Osteocyte (in vitro differentiated cells): Measurements from ENCODE around the gene ARHGEF37. TPM values are rescaled to one million over a fixed set of nuclear protein-coding genes. Genes with fewer than 3 reads are reported as not detected.

Experiments used
- DNase-seq: peaks from one replicate; pipeline ENCODE4 v3.0.0; 2021; ENCODE audit warnings: mixed read lengths; ENCODE audit not compliant: unreplicated experiment; ENCODE audit errors: extremely low spot score
- H3K27ac Mint-ChIP-seq: one replicate; pipeline ENCODE4 v1.8.0; 2021; ENCODE audit warnings: mild to moderate bottlenecking, mixed read lengths; ENCODE audit not compliant: unreplicated experiment
- H3K27me3 Mint-ChIP-seq: one replicate; pipeline ENCODE4 v1.8.0; 2021; ENCODE audit warnings: mixed read lengths; ENCODE audit not compliant: unreplicated experiment
- H3K36me3 Mint-ChIP-seq: one replicate; pipeline ENCODE4 v1.8.0; 2021; ENCODE audit warnings: mixed read lengths; ENCODE audit not compliant: unreplicated experiment
- H3K4me1 Mint-ChIP-seq: one replicate; pipeline ENCODE4 v1.8.0; 2021; ENCODE audit warnings: mixed read lengths; ENCODE audit not compliant: unreplicated experiment
- H3K4me3 Mint-ChIP-seq: one replicate; pipeline ENCODE4 v1.8.0; 2021; ENCODE audit warnings: mild to moderate bottlenecking, moderate library complexity, mixed read lengths; ENCODE audit not compliant: unreplicated experiment
- H3K9me3 Mint-ChIP-seq: one replicate; pipeline ENCODE4 v1.8.0; 2021; ENCODE audit warnings: mixed read lengths; ENCODE audit not compliant: unreplicated experiment
- CTCF ChIP-seq: fragments of 200-600 bp; sonication (generic); IDR thresholded peaks from 2 replicates; pipeline ENCODE4 v1.5.0; 2021; ENCODE audit warnings: antibody characterized with exemption, mild to moderate bottlenecking, moderate library complexity
- total RNA-seq: library from RNA; stranded (reverse); gene quantifications from 2 replicates; pipeline ENCODE4 v1.2.1, GENCODE V29; 2021

Gene ARHGEF37
- total RNA-seq, 1 donor from 2014 or later: 8.9 TPM

GRCh38 chr5:149617760-149618306 lies 36.5 kb downstream of the ARHGEF37 start:
- TF ChIP-seq CTCF: no peak
- Mint-ChIP-seq H3K9me3 (no peaks in the 10 kb centered on the region), H3K36me3 (peaks cover 33% of the 10 kb centered on the region), H3K27me3 (no peaks in the 10 kb centered on the region), H3K4me3 (no peak overlapping the region), H3K27ac (no peak overlapping the region), H3K4me1 (peaks cover 16% of the 10 kb centered on the region)
- DNase-seq: no peak

DNA sequence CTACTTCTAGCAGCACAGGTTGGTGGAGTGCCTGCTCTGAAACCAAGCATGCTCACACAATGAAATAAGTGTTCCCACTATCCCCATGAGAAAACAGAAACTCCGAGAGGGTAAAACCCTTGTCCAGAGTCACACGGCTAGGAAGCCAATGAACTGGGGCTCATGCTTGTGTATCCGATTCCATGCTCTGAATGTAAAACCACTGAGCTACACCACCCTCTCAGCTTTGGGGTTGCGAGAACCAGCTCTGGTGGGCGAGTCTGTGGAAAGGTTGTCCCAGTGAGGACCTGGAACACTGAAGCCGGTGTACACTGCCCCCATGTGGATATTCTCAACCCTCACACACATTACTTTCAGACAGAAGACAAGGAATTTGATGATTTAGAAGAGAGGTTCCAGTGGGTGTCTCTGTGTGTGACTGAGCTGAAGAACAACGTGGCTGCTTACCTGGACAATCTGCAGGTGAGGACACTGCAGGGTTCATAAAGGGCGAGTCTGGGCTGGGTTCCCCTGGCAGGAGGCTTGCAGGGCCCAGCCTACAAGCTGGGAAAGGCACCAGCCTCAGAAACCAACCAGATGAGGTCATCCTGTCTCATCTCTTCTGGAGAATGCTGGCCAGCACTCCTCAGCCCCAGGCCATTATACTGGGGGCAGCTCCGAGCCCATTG lies 37.4 kb downstream of the ARHGEF37 start:
- peaks cover 39% of the 10 kb centered on the region for H3K36me3 Mint-ChIP-seq
- peaks cover 16% of the 10 kb centered on the region for H3K4me1 Mint-ChIP-seq
- H3K9me3 Mint-ChIP-seq: no peaks in the 10 kb centered on the region
- no peak for DNase-seq
- H3K27me3 Mint-ChIP-seq: no peaks in the 10 kb centered on the region
- H3K4me3 Mint-ChIP-seq: no peak overlapping the region
- H3K27ac Mint-ChIP-seq: peak overlapping the region; percentile 61
- TF ChIP-seq CTCF: peak; percentile 82

DNA sequence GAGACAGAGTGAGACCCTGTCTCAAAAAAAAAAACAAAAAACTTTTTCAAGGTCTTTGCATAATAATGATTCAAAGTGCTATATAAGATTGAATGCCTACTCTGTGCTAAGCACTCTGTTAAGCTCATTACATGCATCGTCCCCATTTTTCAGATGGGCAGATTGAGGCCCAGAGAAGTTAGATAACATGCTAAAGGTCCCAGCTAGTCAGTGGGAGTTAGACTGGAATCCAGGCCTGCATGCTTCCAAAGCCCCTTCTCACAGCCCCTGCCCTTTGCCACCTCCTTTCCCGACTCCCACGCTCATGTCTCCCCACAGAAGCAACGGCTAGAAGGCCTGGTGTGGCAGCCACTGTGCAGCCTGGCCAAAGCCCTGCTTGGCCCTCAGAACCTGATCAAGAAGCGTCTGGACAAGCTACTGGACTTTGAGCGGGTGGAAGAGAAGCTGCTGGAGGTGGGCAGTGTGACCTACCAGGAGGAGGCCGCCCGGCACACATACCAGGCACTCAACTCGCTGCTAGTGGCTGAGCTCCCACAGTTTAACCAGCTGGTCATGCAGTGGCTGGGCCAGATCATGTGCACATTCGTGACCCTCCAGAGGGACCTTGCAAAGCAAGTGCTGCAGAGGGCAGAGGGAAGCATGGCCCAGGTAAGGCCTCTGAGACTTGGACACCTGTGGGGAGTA lies 40.3 kb downstream of the ARHGEF37 start:
- TF ChIP-seq CTCF: no peak
- H3K9me3 Mint-ChIP-seq: no peaks in the 10 kb centered on the region
- DNase-seq: no peak
- H3K4me1 Mint-ChIP-seq: peaks cover 12% of the 10 kb centered on the region
- no peak overlapping the region for H3K27ac Mint-ChIP-seq
- no peaks in the 10 kb centered on the region for H3K27me3 Mint-ChIP-seq
- H3K36me3 Mint-ChIP-seq: peaks cover 38% of the 10 kb centered on the region
- H3K4me3 Mint-ChIP-seq: no peak overlapping the region

DNA sequence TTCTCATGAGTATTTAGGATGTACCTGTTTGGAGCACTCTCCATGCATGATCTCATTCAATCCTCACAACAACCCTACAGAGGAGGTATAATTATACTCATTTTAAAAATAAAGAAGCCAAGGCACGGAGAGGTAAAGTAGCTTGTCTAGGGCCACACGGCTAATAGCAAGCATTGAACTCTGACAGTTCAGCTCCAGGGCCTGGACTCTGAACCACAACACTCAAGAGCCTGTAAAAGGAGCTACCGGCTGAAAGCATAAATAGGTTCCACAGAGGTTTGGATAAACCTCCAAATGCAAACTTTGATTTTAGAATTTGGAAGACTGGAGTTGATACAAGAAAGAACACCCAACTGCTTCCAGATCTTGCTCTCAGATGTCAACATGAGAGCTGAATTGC lies 41.2 kb downstream of the ARHGEF37 start:
- Mint-ChIP-seq H3K27me3 (no peaks in the 10 kb centered on the region), H3K36me3 (peaks cover 42% of the 10 kb centered on the region), H3K4me3 (no peak overlapping the region), H3K4me1 (peaks cover 12% of the 10 kb centered on the region), H3K9me3 (no peaks in the 10 kb centered on the region), H3K27ac (no peak overlapping the region)
- TF ChIP-seq CTCF: no peak
- DNase-seq: no peak

DNA sequence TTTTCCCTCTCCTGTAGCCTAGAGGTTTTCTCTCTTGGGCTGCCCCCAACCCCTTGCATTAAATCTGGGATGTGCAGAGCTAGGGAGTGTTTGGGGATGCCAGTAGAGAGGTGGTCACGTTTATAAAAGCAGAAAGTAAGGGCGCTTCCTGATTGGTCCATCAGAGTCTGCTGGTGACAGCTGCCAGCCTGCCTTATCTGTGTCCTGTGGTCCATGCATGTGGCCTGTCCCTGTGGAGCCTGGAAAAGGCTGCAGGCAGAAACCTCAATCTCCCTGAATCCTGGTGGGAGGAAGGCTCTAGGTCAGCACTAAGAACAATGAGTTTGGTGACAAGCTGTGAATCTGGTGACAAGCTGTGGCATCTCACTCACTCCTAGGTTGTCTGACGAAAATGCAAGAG lies 42.2 kb downstream of the ARHGEF37 start:
- no peaks in the 10 kb centered on the region for H3K9me3 Mint-ChIP-seq
- H3K27me3 Mint-ChIP-seq: no peaks in the 10 kb centered on the region
- DNase-seq: no peak
- no peak overlapping the region for H3K27ac Mint-ChIP-seq
- peaks cover 7% of the 10 kb centered on the region for H3K4me1 Mint-ChIP-seq
- H3K4me3 Mint-ChIP-seq: no peak overlapping the region
- peaks cover 44% of the 10 kb centered on the region for H3K36me3 Mint-ChIP-seq
- no peak for TF ChIP-seq CTCF
